ENCODE data around the gene ASCC1. TPM values are rescaled to one million over a fixed set of nuclear protein-coding genes. Genes with fewer than 3 reads are reported as not detected.

ASCC1 gene
- total RNA-seq, 1 experiment from 2014 or later = 51.3 TPM

DNA sequence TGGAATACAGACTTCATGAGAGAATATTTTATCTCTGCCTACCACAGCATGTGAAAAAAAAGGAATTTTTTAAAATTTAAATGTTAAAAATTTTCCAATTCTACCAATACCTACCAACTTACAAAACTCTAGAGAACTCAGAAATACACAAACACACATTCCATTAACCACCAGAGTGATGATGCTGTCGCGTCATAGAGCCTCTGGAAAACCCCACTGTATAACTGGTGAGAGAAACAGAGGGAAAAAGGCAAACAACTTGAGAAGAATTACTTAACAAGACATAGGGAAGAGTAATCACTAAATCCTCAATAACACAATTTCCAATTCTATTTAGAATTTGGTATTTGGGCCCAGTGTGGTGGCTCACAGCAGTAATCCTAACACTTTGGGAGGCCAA, 121.5 kb downstream of the ASCC1 start:
- intact Hi-C loops (cut with micrococcal nuclease; ENCODE audit: unreplicated experiment) = loop anchor here (10.0 kb wide), 1 partner anchor 240 kb away; no protein-coding TSS in a partner anchor

DNA sequence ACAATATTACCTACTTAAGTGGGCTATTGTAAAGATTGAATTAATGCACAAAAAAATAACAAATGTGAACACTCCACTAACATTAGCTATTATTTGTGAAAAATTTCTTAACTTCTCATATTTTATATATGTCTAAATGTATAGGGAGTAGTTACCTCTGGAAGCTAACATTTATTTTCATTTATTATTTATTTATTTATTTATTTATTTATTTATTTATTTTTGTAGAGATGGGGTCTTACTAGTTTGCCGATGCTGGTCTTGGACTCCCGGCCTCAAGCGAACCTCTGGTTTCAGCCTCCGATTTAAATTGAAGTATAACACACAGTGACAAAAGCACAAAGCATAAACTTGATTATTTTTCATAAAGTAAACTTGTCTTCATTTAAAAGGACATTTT, 122.6 kb downstream of the ASCC1 start:
- CTCF ChIA-PET = no interaction called here
- TF ChIP-seq CTCF (IDR thresholded peaks at IDR 0.05; ENCODE audit: unreplicated experiment) = no peak
- Mint-ChIP-seq H3K27ac (ENCODE audit: unreplicated experiment) (no peak overlapping the region), H3K4me1 (ENCODE audit: low read depth, unreplicated experiment) (peaks cover 49% of the 10 kb centered on the region), H3K36me3 (ENCODE audit: insufficient read depth, unreplicated experiment) (peaks cover 36% of the 10 kb centered on the region), H3K9me3 (ENCODE audit: low read depth, unreplicated experiment) (no peaks in the 10 kb centered on the region), H3K4me3 (ENCODE audit: low read depth, unreplicated experiment) (no peak overlapping the region), H3K27me3 (ENCODE audit: unreplicated experiment) (no peaks in the 10 kb centered on the region)
- no peak for DNase-seq
- no TSS peak for BruUV-seq (replicated peaks)
- intact Hi-C loops (cut with micrococcal nuclease; ENCODE audit: unreplicated experiment) = loop anchor here (10.0 kb wide), 1 partner anchor 241 kb away; no protein-coding TSS in a partner anchor

More for the DNA sequence above, 121.5 kb downstream of the ASCC1 start:
- CTCF ChIA-PET = no interaction called here
- H3K4me3 Mint-ChIP-seq (ENCODE audit: low read depth, unreplicated experiment) = no peak overlapping the region
- no peaks in the 10 kb centered on the region for H3K27me3 Mint-ChIP-seq (ENCODE audit: unreplicated experiment)
- H3K4me1 Mint-ChIP-seq (ENCODE audit: low read depth, unreplicated experiment) = peaks cover 52% of the 10 kb centered on the region
- BruUV-seq (replicated peaks) = no TSS peak
- H3K27ac Mint-ChIP-seq (ENCODE audit: unreplicated experiment) = no peak overlapping the region
- DNase-seq = no peak
- H3K36me3 Mint-ChIP-seq (ENCODE audit: insufficient read depth, unreplicated experiment) = peaks cover 35% of the 10 kb centered on the region
- no peak for TF ChIP-seq CTCF (IDR thresholded peaks at IDR 0.05; ENCODE audit: unreplicated experiment)
- H3K9me3 Mint-ChIP-seq (ENCODE audit: low read depth, unreplicated experiment) = no peaks in the 10 kb centered on the region

DNA sequence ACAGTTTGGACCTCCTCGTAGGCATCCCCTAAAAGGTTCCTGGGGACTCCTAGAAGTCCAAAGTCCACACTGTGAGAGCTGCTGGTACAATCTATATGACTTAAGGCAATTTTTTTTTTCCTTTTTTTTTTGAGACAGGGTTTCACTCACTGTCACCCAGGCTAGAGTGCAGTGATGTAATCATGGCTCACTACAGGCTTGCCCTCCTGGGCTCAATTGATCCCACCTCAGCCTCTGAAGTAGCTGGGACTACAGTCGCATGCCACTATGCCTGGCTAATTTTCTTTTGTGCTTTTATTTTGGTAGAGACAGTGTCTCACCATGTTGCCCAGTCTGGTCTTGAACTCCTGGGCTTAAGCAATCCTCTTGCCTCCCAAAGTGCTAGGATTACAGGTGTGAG, 123.1 kb downstream of the ASCC1 start:
- no peak for DNase-seq
- BruUV-seq (replicated peaks) = no TSS peak
- Mint-ChIP-seq H3K36me3 (ENCODE audit: insufficient read depth, unreplicated experiment) (peaks cover 36% of the 10 kb centered on the region), H3K4me1 (ENCODE audit: low read depth, unreplicated experiment) (peaks cover 49% of the 10 kb centered on the region), H3K27ac (ENCODE audit: unreplicated experiment) (no peak overlapping the region), H3K4me3 (ENCODE audit: low read depth, unreplicated experiment) (no peak overlapping the region), H3K9me3 (ENCODE audit: low read depth, unreplicated experiment) (no peaks in the 10 kb centered on the region), H3K27me3 (ENCODE audit: unreplicated experiment) (no peaks in the 10 kb centered on the region)
- intact Hi-C loops (cut with micrococcal nuclease; ENCODE audit: unreplicated experiment) = loop anchor here (10.0 kb wide), 1 partner anchor 242 kb away; no protein-coding TSS in a partner anchor
- CTCF ChIA-PET = no interaction called here
- no peak for TF ChIP-seq CTCF (IDR thresholded peaks at IDR 0.05; ENCODE audit: unreplicated experiment)

DNA sequence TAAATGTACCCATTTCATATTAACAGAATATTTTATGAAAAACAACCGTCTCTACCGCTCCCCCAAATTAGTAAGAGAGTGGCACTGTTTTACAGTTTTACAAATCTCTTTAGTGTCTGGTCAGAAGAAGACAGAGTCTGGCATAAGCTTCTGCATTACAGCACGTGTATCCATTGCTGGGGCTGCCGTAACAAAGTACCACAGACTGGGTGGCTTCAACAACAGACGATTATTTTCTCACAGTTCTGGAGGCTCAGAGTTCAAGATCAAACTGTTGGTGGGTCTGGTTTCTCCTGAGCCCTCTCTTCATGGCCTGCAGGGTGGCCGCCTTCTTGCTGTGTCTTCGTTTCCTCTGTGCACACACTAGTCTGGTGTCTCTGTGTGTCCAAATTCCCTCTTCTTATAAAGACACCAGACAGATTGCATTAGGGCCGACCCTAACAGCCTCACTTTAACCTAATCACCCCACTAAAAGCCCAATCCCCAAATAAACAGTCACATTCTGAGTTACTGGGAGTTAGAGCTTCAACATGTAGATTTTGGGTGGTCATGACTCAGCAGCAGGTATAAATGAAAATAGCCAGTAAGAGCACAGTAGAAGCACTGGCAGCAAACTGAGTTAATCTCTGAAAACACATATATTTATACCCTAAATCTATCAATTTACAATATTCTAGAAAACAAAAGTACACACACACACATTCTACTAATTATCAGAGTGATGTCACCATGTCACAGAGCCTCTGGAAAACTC, 123.7 kb downstream of the ASCC1 start:
- BruUV-seq (replicated peaks) = no TSS peak
- no peak overlapping the region for H3K27ac Mint-ChIP-seq (ENCODE audit: unreplicated experiment)
- no peaks in the 10 kb centered on the region for H3K27me3 Mint-ChIP-seq (ENCODE audit: unreplicated experiment)

More for the DNA sequence above, 123.7 kb downstream of the ASCC1 start:
- DNase-seq = no peak
- Mint-ChIP-seq H3K4me3 (ENCODE audit: low read depth, unreplicated experiment) (no peak overlapping the region), H3K4me1 (ENCODE audit: low read depth, unreplicated experiment) (peaks cover 44% of the 10 kb centered on the region), H3K9me3 (ENCODE audit: low read depth, unreplicated experiment) (no peaks in the 10 kb centered on the region), H3K36me3 (ENCODE audit: insufficient read depth, unreplicated experiment) (peaks cover 37% of the 10 kb centered on the region)
- intact Hi-C loops (cut with micrococcal nuclease; ENCODE audit: unreplicated experiment) = loop anchor here (10.0 kb wide), 1 partner anchor 242 kb away; no protein-coding TSS in a partner anchor
- TF ChIP-seq CTCF (IDR thresholded peaks at IDR 0.05; ENCODE audit: unreplicated experiment) = no peak
- CTCF ChIA-PET = no interaction called here
